ENCODE results near the gene ATXN1.

- TF ChIP-seq ZEB2 (tag by site-specific recombination; IDR thresholded peaks at IDR 0.05) (no peak), CTCF (tag by site-specific recombination; IDR thresholded peaks at IDR 0.05) (no peak)
Observed at GRCh38 chr6:16656451-16656850, 104.8 kb downstream of the ATXN1 start.
